ENCODE measurements around the gene KRT7.
"Not testable (repeated sequence)": the region's sequence is repeated elsewhere in the genome, so short reads cannot be mapped to it uniquely, and the experiment has no call there.

Gene KRT7

DNA sequence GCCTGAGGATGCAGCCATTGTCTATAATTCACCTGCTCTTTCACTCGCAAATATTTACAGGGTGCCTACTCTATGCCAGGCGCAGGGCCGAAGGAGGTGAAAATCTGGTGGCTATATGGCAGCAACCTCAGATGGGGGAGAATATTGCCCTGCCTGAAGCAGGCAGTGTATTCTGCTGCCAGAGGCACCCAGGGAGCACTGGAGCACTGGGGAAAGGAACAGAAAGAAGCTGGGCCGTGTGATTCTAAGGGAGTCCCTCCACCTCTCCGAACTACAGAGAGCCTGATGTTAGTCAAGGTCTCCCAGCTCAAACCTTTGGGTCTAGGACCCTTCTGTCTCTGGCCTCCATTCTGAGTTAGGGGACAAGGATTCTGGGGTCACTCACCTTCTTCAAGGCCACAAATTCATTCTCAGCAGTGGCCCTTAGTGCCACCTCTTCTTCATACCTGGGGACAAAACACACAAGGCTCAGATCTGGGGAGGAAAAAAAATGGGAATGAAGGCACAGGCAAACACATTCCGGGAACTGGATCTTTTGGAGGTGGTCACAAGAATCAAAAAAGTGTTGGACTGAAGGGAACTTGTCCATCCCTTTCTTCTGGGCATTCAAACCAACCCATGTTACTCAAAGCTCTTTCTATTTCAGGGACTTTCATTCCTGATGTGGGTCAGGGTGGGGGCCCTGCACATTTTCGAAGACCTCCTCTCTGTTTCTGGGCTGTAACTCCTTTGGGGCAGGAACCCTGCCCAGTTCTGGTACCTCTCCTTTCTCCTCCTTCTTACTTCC is 22.1 kb downstream of the KRT7 start:
- no peak overlapping the region for H3K9ac ChIP-seq (ENCODE audit: low read length)
- H3K27ac ChIP-seq (ENCODE audit: low read depth, low read length) = no peak overlapping the region
- no peak overlapping the region for H3K4me3 ChIP-seq (ENCODE audit: low read depth, low read length)
- H3K9me3 ChIP-seq (ENCODE audit: control insufficient read depth, insufficient read depth, low read depth, low read length) = peaks cover 10% of the 10 kb centered on the region
- H3K4me1 ChIP-seq (ENCODE audit: control insufficient read depth, insufficient read depth, low read length) = peaks cover 4% of the 10 kb centered on the region; the same call in 1 of the 2 replicates
- no peaks in the 10 kb centered on the region for H3K36me3 ChIP-seq (ENCODE audit: control insufficient read depth, insufficient read depth, low read length)
- H3K27me3 ChIP-seq (ENCODE audit: control insufficient read depth, insufficient read depth, low read length) = peaks cover 98% of the 10 kb centered on the region

DNA sequence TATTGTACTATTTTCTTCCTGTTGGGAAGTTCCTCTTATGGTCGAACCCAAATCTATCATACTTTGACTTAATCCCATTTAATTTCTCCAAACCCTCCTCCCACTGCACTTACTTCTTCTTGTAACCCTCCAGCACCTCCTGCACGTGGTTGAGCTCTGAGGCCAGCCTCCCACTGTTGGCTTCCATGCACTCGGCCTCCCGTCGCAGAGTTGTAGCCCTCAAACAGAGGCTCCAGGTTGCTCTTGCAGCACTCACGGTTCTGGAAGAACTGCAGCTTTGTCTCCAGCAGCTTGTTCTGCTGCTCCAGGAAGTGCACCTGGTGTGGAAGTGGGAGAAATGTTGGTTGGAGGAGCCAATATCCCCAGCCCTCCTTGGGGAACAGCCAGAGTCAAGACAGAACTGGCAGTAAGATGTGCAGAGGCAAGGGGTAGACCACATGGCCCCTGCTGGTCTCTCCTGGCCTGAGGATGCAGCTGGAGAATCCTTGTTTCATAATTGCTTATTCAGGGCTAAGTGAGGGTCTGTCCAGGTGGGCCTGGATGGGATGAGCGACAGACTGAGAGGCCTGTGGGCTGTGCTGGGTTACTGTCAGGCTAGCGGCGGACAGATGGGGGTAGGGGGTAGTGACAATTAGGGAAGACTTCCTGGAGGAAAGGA is 23.0 kb downstream of the KRT7 start:
- Histone ChIP-seq H3K36me3 (ENCODE audit: control insufficient read depth, insufficient read depth, low read length) (no peaks in the 10 kb centered on the region), H3K4me1 (ENCODE audit: control insufficient read depth, insufficient read depth, low read length) (peaks cover 2% of the 10 kb centered on the region; the same call in 1 of the 2 replicates), H3K4me3 (ENCODE audit: low read depth, low read length) (no peak overlapping the region), H3K27ac (ENCODE audit: low read depth, low read length) (no peak overlapping the region), H3K9ac (ENCODE audit: low read length) (no peak overlapping the region), H3K9me3 (ENCODE audit: control insufficient read depth, insufficient read depth, low read depth, low read length) (peaks cover 10% of the 10 kb centered on the region), H3K27me3 (ENCODE audit: control insufficient read depth, insufficient read depth, low read length) (peaks cover 93% of the 10 kb centered on the region)

DNA sequence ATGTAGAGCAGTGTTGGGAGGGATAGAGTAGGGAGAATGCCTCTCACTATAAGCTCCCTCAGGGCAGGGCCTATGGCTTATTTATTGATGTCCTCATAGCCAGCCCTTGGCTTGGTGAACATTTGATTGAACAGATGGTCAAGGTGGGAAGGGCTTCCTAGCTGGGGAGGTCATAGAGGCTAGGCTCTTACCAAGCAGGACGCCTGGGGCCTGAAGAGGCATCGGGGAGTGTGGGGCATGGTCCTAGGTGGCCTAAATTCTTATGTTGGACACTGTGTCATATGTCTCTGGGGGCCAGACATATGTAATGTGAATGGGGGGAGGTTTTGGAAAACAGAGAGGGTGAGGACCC is 23.5 kb downstream of the KRT7 start:
- Histone ChIP-seq H3K36me3 (ENCODE audit: control insufficient read depth, insufficient read depth, low read length) (no peaks in the 10 kb centered on the region), H3K27ac (ENCODE audit: low read depth, low read length) (no peak overlapping the region), H3K27me3 (ENCODE audit: control insufficient read depth, insufficient read depth, low read length) (peaks cover 93% of the 10 kb centered on the region), H3K9me3 (ENCODE audit: control insufficient read depth, insufficient read depth, low read depth, low read length) (peaks cover 12% of the 10 kb centered on the region), H3K4me1 (ENCODE audit: control insufficient read depth, insufficient read depth, low read length) (peaks cover 2% of the 10 kb centered on the region; the same call in 1 of the 2 replicates), H3K4me3 (ENCODE audit: low read depth, low read length) (no peak overlapping the region), H3K9ac (ENCODE audit: low read length) (no peak overlapping the region)

- Histone ChIP-seq H3K27me3 (ENCODE audit: control insufficient read depth, insufficient read depth, low read length) (peaks cover 90% of the 10 kb centered on the region), H3K4me1 (ENCODE audit: control insufficient read depth, insufficient read depth, low read length) (peaks cover 2% of the 10 kb centered on the region; the same call in 1 of the 2 replicates), H3K36me3 (ENCODE audit: control insufficient read depth, insufficient read depth, low read length) (no peaks in the 10 kb centered on the region), H3K9me3 (ENCODE audit: control insufficient read depth, insufficient read depth, low read depth, low read length) (peaks cover 14% of the 10 kb centered on the region), H3K4me3 (ENCODE audit: low read depth, low read length) (no peak overlapping the region), H3K9ac (ENCODE audit: low read length) (no peak overlapping the region), H3K27ac (ENCODE audit: low read depth, low read length) (no peak overlapping the region)
Observed at GRCh38 chr12:52257074-52257551, 24.1 kb downstream of the KRT7 start.

DNA sequence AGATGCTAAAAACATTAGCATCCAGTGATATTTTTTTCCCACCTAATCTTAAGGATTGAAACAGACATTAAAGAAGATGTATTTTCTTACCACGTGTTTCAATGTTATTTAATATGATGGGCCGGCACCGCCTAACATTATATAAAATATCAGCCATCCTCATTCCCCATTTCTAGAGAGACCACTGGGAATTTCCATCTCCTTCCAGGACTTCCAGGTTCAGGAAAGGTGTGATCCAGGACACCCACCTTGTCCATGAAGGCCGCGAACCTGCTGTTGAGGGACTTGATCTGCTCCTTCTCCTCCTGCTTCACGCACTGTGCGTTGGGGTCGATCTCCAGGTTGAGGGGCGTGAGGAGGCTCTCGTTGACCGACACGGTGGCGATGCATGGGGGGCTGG is 24.9 kb downstream of the KRT7 start:
- not testable (repeated sequence) for H3K36me3 ChIP-seq (ENCODE audit: control insufficient read depth, insufficient read depth, low read length)
- H3K27me3 ChIP-seq (ENCODE audit: control insufficient read depth, insufficient read depth, low read length) = peaks cover 82% of the 10 kb centered on the region
- peak overlapping the region; percentile 22; the same call in 1 of the 2 replicates for H3K4me3 ChIP-seq (ENCODE audit: low read depth, low read length)

GRCh38 chr12:52258335-52258901 is 25.4 kb downstream of the KRT7 start:
- no peak overlapping the region for H3K9ac ChIP-seq (ENCODE audit: low read length)
- no peaks in the 10 kb centered on the region for H3K36me3 ChIP-seq (ENCODE audit: control insufficient read depth, insufficient read depth, low read length)
- H3K9me3 ChIP-seq (ENCODE audit: control insufficient read depth, insufficient read depth, low read depth, low read length) = peaks cover 14% of the 10 kb centered on the region
- no peak overlapping the region for H3K27ac ChIP-seq (ENCODE audit: low read depth, low read length)
- peaks cover 2% of the 10 kb centered on the region; the same call in 1 of the 2 replicates for H3K4me1 ChIP-seq (ENCODE audit: control insufficient read depth, insufficient read depth, low read length)
- peak overlapping the region; percentile 36 for H3K4me3 ChIP-seq (ENCODE audit: low read depth, low read length)
- peaks cover 77% of the 10 kb centered on the region for H3K27me3 ChIP-seq (ENCODE audit: control insufficient read depth, insufficient read depth, low read length)

More for the DNA sequence above, 24.9 kb downstream of the KRT7 start:
- peaks cover 14% of the 10 kb centered on the region for H3K9me3 ChIP-seq (ENCODE audit: control insufficient read depth, insufficient read depth, low read depth, low read length)
- H3K27ac ChIP-seq (ENCODE audit: low read depth, low read length); H3K4me1 ChIP-seq (ENCODE audit: control insufficient read depth, insufficient read depth, low read length); H3K9ac ChIP-seq (ENCODE audit: low read length): not testable (repeated sequence)

- Histone ChIP-seq H3K27ac (ENCODE audit: low read depth, low read length) (no peak overlapping the region), H3K4me1 (ENCODE audit: control insufficient read depth, insufficient read depth, low read length) (peaks cover 2% of the 10 kb centered on the region; the same call in 1 of the 2 replicates), H3K4me3 (ENCODE audit: low read depth, low read length) (no peak overlapping the region), H3K36me3 (ENCODE audit: control insufficient read depth, insufficient read depth, low read length) (no peaks in the 10 kb centered on the region), H3K27me3 (ENCODE audit: control insufficient read depth, insufficient read depth, low read length) (peaks cover 65% of the 10 kb centered on the region), H3K9me3 (ENCODE audit: control insufficient read depth, insufficient read depth, low read depth, low read length) (peaks cover 14% of the 10 kb centered on the region), H3K9ac (ENCODE audit: low read length) (no peak overlapping the region)
Observed at GRCh38 chr12:52259657-52260243, 26.7 kb downstream of the KRT7 start.

GRCh38 chr12:52260361-52261207 is 27.5 kb downstream of the KRT7 start:
- no peak overlapping the region for H3K27ac ChIP-seq (ENCODE audit: low read depth, low read length)
- H3K4me3 ChIP-seq (ENCODE audit: low read depth, low read length) = no peak overlapping the region
- no peak overlapping the region for H3K9ac ChIP-seq (ENCODE audit: low read length)
- peaks cover 14% of the 10 kb centered on the region for H3K9me3 ChIP-seq (ENCODE audit: control insufficient read depth, insufficient read depth, low read depth, low read length)
- H3K27me3 ChIP-seq (ENCODE audit: control insufficient read depth, insufficient read depth, low read length) = peaks cover 56% of the 10 kb centered on the region
- H3K36me3 ChIP-seq (ENCODE audit: control insufficient read depth, insufficient read depth, low read length) = no peaks in the 10 kb centered on the region
- peaks cover 2% of the 10 kb centered on the region; the same call in 1 of the 2 replicates for H3K4me1 ChIP-seq (ENCODE audit: control insufficient read depth, insufficient read depth, low read length)

DNA sequence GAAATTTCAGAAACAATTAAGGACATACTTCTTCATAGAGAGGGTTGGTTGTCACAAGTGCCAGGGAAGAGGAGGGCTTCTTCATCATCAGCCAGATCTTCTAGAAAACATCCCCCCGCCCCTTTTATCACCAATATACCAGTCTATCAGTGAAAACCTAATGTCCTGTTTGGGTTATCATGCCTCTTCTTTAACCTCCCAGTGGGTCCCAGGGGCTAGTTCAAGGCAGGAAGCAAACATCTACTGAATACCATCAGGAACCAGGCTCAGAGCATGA is 28.1 kb downstream of the KRT7 start:
- no peak overlapping the region for H3K4me3 ChIP-seq (ENCODE audit: low read depth, low read length)
- no peaks in the 10 kb centered on the region for H3K36me3 ChIP-seq (ENCODE audit: control insufficient read depth, insufficient read depth, low read length)
- H3K4me1 ChIP-seq (ENCODE audit: control insufficient read depth, insufficient read depth, low read length) = peaks cover 2% of the 10 kb centered on the region; the same call in 1 of the 2 replicates
- peaks cover 51% of the 10 kb centered on the region for H3K27me3 ChIP-seq (ENCODE audit: control insufficient read depth, insufficient read depth, low read length)
- H3K9ac ChIP-seq (ENCODE audit: low read length) = no peak overlapping the region
- no peak overlapping the region for H3K27ac ChIP-seq (ENCODE audit: low read depth, low read length)
- H3K9me3 ChIP-seq (ENCODE audit: control insufficient read depth, insufficient read depth, low read depth, low read length) = peaks cover 14% of the 10 kb centered on the region

DNA sequence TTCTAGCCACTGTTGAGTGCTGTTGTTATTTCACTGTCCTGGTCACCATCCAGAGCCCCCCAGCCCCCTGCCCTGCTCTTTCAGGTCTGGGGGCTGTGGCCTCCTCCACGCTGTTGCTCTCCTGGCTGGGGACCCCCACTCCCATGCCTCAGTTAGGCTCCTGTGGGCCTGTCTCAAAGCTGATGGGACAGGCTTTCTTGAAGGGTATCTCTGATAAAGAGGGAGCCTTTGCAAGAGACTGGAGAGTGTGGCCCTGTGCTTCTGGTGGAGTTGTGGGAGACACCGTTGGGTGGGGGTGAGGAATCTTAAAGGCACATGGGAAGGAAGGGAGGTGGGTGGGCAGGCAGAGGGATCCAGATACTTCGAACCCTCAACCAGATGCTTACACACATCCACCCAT is 29.2 kb downstream of the KRT7 start:
- Histone ChIP-seq H3K4me1 (ENCODE audit: control insufficient read depth, insufficient read depth, low read length) (no peaks in the 10 kb centered on the region; the same call in 1 of the 2 replicates), H3K36me3 (ENCODE audit: control insufficient read depth, insufficient read depth, low read length) (no peaks in the 10 kb centered on the region), H3K9ac (ENCODE audit: low read length) (no peak overlapping the region), H3K27me3 (ENCODE audit: control insufficient read depth, insufficient read depth, low read length) (peaks cover 39% of the 10 kb centered on the region), H3K4me3 (ENCODE audit: low read depth, low read length) (no peak overlapping the region), H3K27ac (ENCODE audit: low read depth, low read length) (no peak overlapping the region), H3K9me3 (ENCODE audit: control insufficient read depth, insufficient read depth, low read depth, low read length) (peaks cover 14% of the 10 kb centered on the region)
